ENCODE measurements around the gene IL6ST.
"Not testable (repeated sequence)": the region's sequence is repeated elsewhere in the genome, so short reads cannot be mapped to it uniquely, and the experiment has no call there.

DNA sequence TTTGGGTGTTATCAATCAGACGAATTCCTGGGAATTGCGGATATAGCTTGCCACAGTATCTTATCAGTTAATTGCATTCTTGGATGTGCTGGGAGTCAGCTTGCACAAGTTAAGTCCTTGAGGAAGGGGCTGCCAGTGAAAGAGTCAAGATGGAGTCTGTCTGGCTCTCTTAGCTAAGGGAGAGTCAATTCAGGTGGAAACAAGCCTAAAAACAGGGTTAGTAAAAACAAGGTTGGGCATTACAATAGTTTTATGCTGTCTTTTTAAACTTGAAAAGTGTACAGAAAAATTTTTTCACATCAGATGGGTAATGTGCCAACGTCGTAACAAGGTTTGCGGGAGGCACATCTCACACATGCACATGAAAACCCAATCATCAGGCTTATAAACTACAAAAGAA, 5.5 kb upstream of the IL6ST start:
- TF ChIP-seq, protein P1, sequence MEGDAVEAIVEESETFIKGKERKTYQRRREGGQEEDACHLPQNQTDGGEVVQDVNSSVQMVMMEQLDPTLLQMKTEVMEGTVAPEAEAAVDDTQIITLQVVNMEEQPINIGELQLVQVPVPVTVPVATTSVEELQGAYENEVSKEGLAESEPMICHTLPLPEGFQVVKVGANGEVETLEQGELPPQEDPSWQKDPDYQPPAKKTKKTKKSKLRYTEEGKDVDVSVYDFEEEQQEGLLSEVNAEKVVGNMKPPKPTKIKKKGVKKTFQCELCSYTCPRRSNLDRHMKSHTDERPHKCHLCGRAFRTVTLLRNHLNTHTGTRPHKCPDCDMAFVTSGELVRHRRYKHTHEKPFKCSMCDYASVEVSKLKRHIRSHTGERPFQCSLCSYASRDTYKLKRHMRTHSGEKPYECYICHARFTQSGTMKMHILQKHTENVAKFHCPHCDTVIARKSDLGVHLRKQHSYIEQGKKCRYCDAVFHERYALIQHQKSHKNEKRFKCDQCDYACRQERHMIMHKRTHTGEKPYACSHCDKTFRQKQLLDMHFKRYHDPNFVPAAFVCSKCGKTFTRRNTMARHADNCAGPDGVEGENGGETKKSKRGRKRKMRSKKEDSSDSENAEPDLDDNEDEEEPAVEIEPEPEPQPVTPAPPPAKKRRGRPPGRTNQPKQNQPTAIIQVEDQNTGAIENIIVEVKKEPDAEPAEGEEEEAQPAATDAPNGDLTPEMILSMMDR (IDR thresholded peaks at IDR 0.05 in 8 of 11, conservative IDR thresholded peaks at IDR 0.05 in 3 of 11) = not testable (repeated sequence)
- TF ChIP-seq POLR2A (IDR thresholded peaks at IDR 0.05) = not testable (repeated sequence)
